ENCODE results near the gene RAPSN.
"Not testable (repeated sequence)": the region's sequence is repeated elsewhere in the genome, so short reads cannot be mapped to it uniquely, and the experiment has no call there.

Gene RAPSN

GRCh38 chr11:47466701-47467250 is 17.8 kb upstream of the RAPSN start:
- peak; percentile 21 for TF ChIP-seq CTCF (conservative IDR thresholded peaks at IDR 0.05; ENCODE audit: low read depth, low read length)
- H3K4me3 ChIP-seq (ENCODE audit: low read depth, low read length) = no peak overlapping the region
- DNase-seq (ENCODE audit: low read depth) = peak; percentile 73

GRCh38 chr11:47466201-47466600 is 17.3 kb upstream of the RAPSN start:
- no peak for TF ChIP-seq CTCF (conservative IDR thresholded peaks at IDR 0.05; ENCODE audit: low read depth, low read length)
- peak; percentile 77 for DNase-seq (ENCODE audit: low read depth)
- no peak overlapping the region for H3K4me3 ChIP-seq (ENCODE audit: low read depth, low read length)

GRCh38 chr11:47464483-47464882 is 15.5 kb upstream of the RAPSN start:
- DNase-seq (ENCODE audit: low read depth) = peak; percentile 46
- H3K4me3 ChIP-seq (ENCODE audit: low read depth, low read length) = no peak overlapping the region
- no peak for TF ChIP-seq CTCF (conservative IDR thresholded peaks at IDR 0.05; ENCODE audit: low read depth, low read length)

GRCh38 chr11:47461876-47462275 is 12.9 kb upstream of the RAPSN start:
- TF ChIP-seq CTCF (conservative IDR thresholded peaks at IDR 0.05; ENCODE audit: low read depth, low read length) = no peak
- no peak for DNase-seq (ENCODE audit: low read depth)
- no peak overlapping the region for H3K4me3 ChIP-seq (ENCODE audit: low read depth, low read length)

- no peak for DNase-seq (ENCODE audit: low read depth)
Measured at GRCh38 chr11:47460571-47461235, 11.8 kb upstream of the RAPSN start.

GRCh38 chr11:47454258-47454671 is 5.3 kb upstream of the RAPSN start:
- peak; percentile 87 for TF ChIP-seq CTCF (conservative IDR thresholded peaks at IDR 0.05; ENCODE audit: low read depth, low read length)
- peak; percentile 94 for DNase-seq (ENCODE audit: low read depth)
- H3K4me3 ChIP-seq (ENCODE audit: low read depth, low read length) = not testable (repeated sequence)

More at GRCh38 chr11:47460571-47461235, 11.8 kb upstream of the RAPSN start:
- TF ChIP-seq CTCF (conservative IDR thresholded peaks at IDR 0.05; ENCODE audit: low read depth, low read length) = no peak
- no peak overlapping the region for H3K4me3 ChIP-seq (ENCODE audit: low read depth, low read length)

- H3K4me3 ChIP-seq (ENCODE audit: low read depth, low read length) = no peak overlapping the region
- TF ChIP-seq CTCF (conservative IDR thresholded peaks at IDR 0.05; ENCODE audit: low read depth, low read length) = no peak
- no peak for DNase-seq (ENCODE audit: low read depth)
Measured at GRCh38 chr11:47453365-47453764, 4.4 kb upstream of the RAPSN start.
